Smooth muscle cell (in vitro differentiated cells): ENCODE data around the gene TRAK1. TPM values are rescaled to one million over a fixed set of nuclear protein-coding genes. Genes with fewer than 3 reads are reported as not detected.

Experiments used
- DNase-seq: peaks from one replicate; lab custom pipeline; 2025; ENCODE audit not compliant: unreplicated experiment; lab: John Stamatoyannopoulos, UW
- H2AFZ ChIP-seq: fragments of 200-600 bp; sonication (generic); 2 replicates; pipeline ENCODE4 v1.6.0; 2016; ENCODE audit warnings: antibody characterized with exemption, low read depth, mild to moderate bottlenecking
- H3F3A ChIP-seq: fragments of 200-600 bp; sonication (generic); 2 replicates; pipeline ENCODE4 v1.6.0; 2017; ENCODE audit warnings: antibody characterized with exemption, low read depth
- H3K27ac ChIP-seq: fragments of 200-600 bp; sonication (generic); 2 replicates; pipeline ENCODE4 v1.5.1; 2016; ENCODE audit warnings: low read depth, mild to moderate bottlenecking
- H3K27me3 ChIP-seq: fragments of 200-600 bp; sonication (generic); 2 replicates; pipeline ENCODE4 v1.6.1; 2016; ENCODE audit warnings: low read depth, mild to moderate bottlenecking
- H3K36me3 ChIP-seq: fragments of 200-600 bp; sonication (generic); 2 replicates; pipeline ENCODE4 v1.5.1; 2016; ENCODE audit warnings: low read depth
- H3K4me1 ChIP-seq: fragments of 200-600 bp; sonication (generic); 2 replicates; pipeline ENCODE4 v1.5.1; 2016; ENCODE audit warnings: low read depth
- H3K4me2 ChIP-seq: fragments of 200-600 bp; sonication (generic); 2 replicates; pipeline ENCODE4 v1.6.0; 2016; ENCODE audit warnings: mild to moderate bottlenecking
- H3K4me3 ChIP-seq: fragments of 200-600 bp; sonication (generic); 2 replicates; pipeline ENCODE4 v1.5.1; 2016; ENCODE audit warnings: mild to moderate bottlenecking
- H3K79me2 ChIP-seq: fragments of 200-600 bp; sonication (generic); 2 replicates; pipeline ENCODE4 v1.6.0; 2016; ENCODE audit warnings: low read depth, mild to moderate bottlenecking
- H3K9ac ChIP-seq: fragments of 200-600 bp; sonication (generic); 2 replicates; pipeline ENCODE4 v1.6.0; 2016; ENCODE audit warnings: low read depth
- H3K9me3 ChIP-seq: fragments of 200-600 bp; sonication (generic); replicated peaks from 2 replicates; pipeline ENCODE4 v1.5.1; 2016; ENCODE audit warnings: low read depth
- H4K20me1 ChIP-seq: fragments of 200-600 bp; sonication (generic); 2 replicates; pipeline ENCODE4 v1.6.0; 2016; ENCODE audit warnings: low read depth
- CTCF ChIP-seq: fragments of 200-600 bp; sonication (generic); IDR thresholded peaks from 2 replicates; pipeline ENCODE4 v1.5.1; 2017; ENCODE audit warnings: borderline replicate concordance, mild to moderate bottlenecking, antibody characterized with exemption; ENCODE audit not compliant: insufficient read depth, poor library complexity, severe bottlenecking
- WGBS: methylation state at CpG from one replicate; pipeline ENCODE4 v1.1.7; 2016; ENCODE audit warnings: low lambda C conversion rate; 5-methylcytosine and 5-hydroxymethylcytosine counted together
- polyA plus RNA-seq: library from polyadenylated mRNA; unstranded; fragments of >200 nt; fragmentation: Nextera tagmentation; extraction: Ambion mirVana; gene quantifications from 2 replicates; pipeline ENCODE4 v1.2.1, GENCODE V29; 2016
- total RNA-seq: library from RNA; depleted of rRNA; stranded (reverse); fragments of >200 nt; gene quantifications from 2 replicates; pipeline ENCODE4 v1.2.3, GENCODE V29; 2014

The TRAK1 gene
- total and polyA plus RNA-seq, 2 experiments from 2014 or later = 8.7 to 16.3 TPM

DNA sequence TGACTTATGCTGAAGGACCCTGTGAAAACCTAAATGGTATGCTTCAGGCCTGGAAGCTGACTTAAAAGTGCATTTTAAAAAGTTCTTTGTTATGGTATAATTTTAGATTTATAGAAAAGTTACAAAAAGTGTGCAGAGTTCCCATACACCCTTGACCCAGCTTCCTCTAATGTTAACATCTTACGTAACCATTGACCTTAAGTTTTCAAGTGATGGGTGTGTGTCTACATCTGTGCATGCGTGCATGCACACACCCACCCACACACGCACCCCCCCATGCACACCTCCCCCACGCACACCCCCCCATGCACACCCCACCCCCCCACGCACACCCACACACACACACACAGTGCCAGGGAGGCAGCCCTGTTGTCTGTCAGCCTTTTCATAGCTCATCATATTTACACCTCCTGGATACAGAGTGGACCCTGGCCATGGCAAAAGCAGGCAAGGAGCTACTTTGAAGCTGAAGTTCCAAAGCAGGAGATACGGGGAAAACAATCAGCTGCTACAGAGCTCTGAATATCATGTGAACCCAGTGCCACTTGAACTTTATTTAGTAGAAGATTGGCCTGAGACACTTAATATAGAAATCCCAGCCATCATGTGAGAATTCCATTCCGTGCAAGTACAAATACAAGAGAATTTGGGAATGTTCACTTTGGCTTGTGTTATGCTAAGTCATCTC, 30.0 kb upstream of the TRAK1 start:
- no peaks in the 10 kb centered on the region for H3K27me3 ChIP-seq
- no peaks in the 10 kb centered on the region for H4K20me1 ChIP-seq
- H3K4me3 ChIP-seq = no peak overlapping the region
- peak overlapping the region; percentile 9 for H3K9ac ChIP-seq
- no peak overlapping the region for H2AFZ ChIP-seq
- peak overlapping the region; percentile 74 for H3K27ac ChIP-seq
- no peak for TF ChIP-seq CTCF
- peaks cover 39% of the 10 kb centered on the region for H3K79me2 ChIP-seq
- H3K4me1 ChIP-seq = peaks cover 4% of the 10 kb centered on the region
- 81% methylated on average over 6 of the region's 7 CpGs for WGBS
- H3K4me2 ChIP-seq = peak overlapping the region; percentile 25
- H3K9me3 ChIP-seq = no peaks in the 10 kb centered on the region
- no peak for DNase-seq
- no peaks in the 10 kb centered on the region for H3K36me3 ChIP-seq
- H3F3A ChIP-seq = peaks cover 8% of the 10 kb centered on the region

- Histone ChIP-seq H3K27ac (peak overlapping the region; percentile 74), H3K9me3 (no peaks in the 10 kb centered on the region), H2AFZ (no peak overlapping the region), H3K9ac (peak overlapping the region; percentile 10), H3K4me3 (no peak overlapping the region), H4K20me1 (no peaks in the 10 kb centered on the region), H3K36me3 (no peaks in the 10 kb centered on the region), H3K27me3 (no peaks in the 10 kb centered on the region), H3F3A (peaks cover 14% of the 10 kb centered on the region), H3K79me2 (peaks cover 34% of the 10 kb centered on the region), H3K4me2 (peak overlapping the region; percentile 25), H3K4me1 (peaks cover 9% of the 10 kb centered on the region)
- no peak for DNase-seq
- TF ChIP-seq CTCF = no peak
- 32% methylated on average over 6 of the region's 6 CpGs for WGBS
Measured at GRCh38 chr3:42061713-42062380, 29.3 kb upstream of the TRAK1 start.

GRCh38 chr3:42062464-42062863, 28.7 kb upstream of the TRAK1 start:
- H3K4me1 ChIP-seq = peaks cover 13% of the 10 kb centered on the region
- peaks cover 17% of the 10 kb centered on the region for H3F3A ChIP-seq
- H3K4me2 ChIP-seq = peak overlapping the region; percentile 25
- peaks cover 28% of the 10 kb centered on the region for H3K79me2 ChIP-seq
- no peaks in the 10 kb centered on the region for H3K9me3 ChIP-seq
- H3K4me3 ChIP-seq = no peak overlapping the region
- peak overlapping the region; percentile 74 for H3K27ac ChIP-seq
- no peak for DNase-seq
- H3K36me3 ChIP-seq = no peaks in the 10 kb centered on the region
- no peak for TF ChIP-seq CTCF
- 100% methylated on average over 1 of the region's 1 CpG for WGBS
- no peak overlapping the region for H2AFZ ChIP-seq
- no peaks in the 10 kb centered on the region for H3K27me3 ChIP-seq
- H4K20me1 ChIP-seq = no peaks in the 10 kb centered on the region
- H3K9ac ChIP-seq = no peak overlapping the region
